Measurements from ENCODE around the gene SKOR1.

GRCh38 chr15:67819636-67820035, 5.7 kb upstream of the SKOR1 start:
- TF ChIP-seq, protein P1, sequence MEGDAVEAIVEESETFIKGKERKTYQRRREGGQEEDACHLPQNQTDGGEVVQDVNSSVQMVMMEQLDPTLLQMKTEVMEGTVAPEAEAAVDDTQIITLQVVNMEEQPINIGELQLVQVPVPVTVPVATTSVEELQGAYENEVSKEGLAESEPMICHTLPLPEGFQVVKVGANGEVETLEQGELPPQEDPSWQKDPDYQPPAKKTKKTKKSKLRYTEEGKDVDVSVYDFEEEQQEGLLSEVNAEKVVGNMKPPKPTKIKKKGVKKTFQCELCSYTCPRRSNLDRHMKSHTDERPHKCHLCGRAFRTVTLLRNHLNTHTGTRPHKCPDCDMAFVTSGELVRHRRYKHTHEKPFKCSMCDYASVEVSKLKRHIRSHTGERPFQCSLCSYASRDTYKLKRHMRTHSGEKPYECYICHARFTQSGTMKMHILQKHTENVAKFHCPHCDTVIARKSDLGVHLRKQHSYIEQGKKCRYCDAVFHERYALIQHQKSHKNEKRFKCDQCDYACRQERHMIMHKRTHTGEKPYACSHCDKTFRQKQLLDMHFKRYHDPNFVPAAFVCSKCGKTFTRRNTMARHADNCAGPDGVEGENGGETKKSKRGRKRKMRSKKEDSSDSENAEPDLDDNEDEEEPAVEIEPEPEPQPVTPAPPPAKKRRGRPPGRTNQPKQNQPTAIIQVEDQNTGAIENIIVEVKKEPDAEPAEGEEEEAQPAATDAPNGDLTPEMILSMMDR (IDR thresholded peaks at IDR 0.05; ENCODE audit: borderline replicate concordance, extremely low read depth, low read length, poor library complexity, severe bottlenecking): no peak
- TF ChIP-seq EZH2 (IDR thresholded peaks at IDR 0.05; ENCODE audit: borderline replicate concordance, low read depth, low read length, severe bottlenecking): no peak
